ENCODE results near the gene NT5C3A.
"Not testable (repeated sequence)": the region's sequence is repeated elsewhere in the genome, so short reads cannot be mapped to it uniquely, and the experiment has no call there.

Gene NT5C3A

GRCh38 chr7:32979902-32980301 lies 82.7 kb downstream of the NT5C3A start:
- FAIRE-seq; DNase-seq (ENCODE audit: low spot score): not testable (repeated sequence)

- not testable (repeated sequence) for FAIRE-seq
- peak; percentile 28 for DNase-seq (ENCODE audit: low spot score)
Observed at GRCh38 chr7:32979246-32979645, 83.3 kb downstream of the NT5C3A start.

GRCh38 chr7:32977159-32977558 lies 85.4 kb downstream of the NT5C3A start:
- not testable (repeated sequence) for DNase-seq (ENCODE audit: low spot score); FAIRE-seq

DNA sequence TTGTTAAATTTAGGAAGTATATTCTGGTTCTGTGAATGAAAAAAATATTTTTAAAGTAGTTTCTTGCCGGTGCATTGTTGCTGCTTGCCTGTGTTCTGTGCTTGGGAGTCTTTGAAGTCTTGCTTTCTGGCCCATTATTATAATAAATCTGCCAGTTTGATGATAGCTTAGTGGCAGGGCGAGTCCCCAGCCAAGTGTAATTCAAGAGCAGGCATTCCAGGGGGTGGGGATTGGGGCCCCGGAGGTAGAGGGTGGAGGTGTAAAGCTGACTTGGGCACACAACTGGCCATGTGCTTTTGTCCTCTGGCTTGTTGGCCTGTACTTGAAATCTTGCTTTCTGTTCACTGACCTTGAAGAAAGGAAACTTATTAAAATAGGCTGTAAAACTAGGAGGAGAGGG lies 90.6 kb downstream of the NT5C3A start:
- DNase-seq (ENCODE audit: low spot score); FAIRE-seq: not testable (repeated sequence)

DNA sequence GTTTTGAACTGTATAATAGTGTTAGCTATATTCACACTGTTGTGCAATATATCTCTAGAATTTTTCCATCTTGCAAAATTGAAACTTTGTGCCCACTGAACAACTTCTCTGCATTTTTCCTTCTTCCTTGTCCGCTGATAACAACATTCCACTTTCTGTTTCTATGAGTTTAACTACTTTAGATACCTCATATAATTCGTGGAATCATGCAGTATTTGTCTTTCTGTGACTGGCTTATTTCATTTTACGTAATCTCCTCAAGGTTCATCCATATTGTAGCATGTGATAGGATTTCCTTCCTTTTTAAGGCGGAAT lies 95.4 kb downstream of the NT5C3A start:
- DNase-seq (ENCODE audit: low spot score); FAIRE-seq: not testable (repeated sequence)

GRCh38 chr7:32966489-32967267 lies 95.9 kb downstream of the NT5C3A start:
- FAIRE-seq; DNase-seq (ENCODE audit: low spot score): not testable (repeated sequence)

DNA sequence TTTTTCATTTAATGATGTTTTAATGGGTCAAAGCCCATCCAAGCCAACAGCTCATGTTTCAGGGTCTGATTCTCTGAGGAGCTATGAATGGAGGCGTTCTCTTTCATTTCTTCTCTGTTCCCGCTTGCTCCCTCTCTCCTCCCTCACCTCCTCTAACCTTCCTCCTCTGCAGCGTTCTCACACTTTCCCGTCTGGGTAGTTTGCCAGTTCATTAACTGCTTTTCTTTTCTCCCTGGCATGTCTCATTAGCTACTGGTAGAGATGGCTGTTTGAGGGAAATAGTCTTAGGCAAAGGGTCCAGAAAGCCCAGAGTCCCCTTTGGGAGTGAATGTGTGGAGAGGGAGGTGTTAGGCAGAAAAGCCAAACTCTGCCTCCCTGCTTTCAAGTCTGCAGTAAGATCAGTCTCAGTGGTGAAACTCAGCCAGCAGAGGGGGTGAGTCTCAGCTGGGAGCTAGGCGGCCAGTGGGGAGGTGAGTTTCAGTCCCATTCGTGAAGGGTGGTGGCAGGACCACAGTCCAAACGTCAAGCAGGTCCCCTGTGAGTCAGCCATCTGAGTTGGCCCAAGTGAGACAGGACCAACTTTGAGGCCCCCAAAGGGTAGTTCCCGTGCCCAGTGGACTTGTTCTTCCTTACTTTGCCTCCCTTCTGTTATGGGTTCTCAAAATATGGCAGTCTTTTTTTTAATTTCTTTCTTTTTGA lies 98.0 kb downstream of the NT5C3A start:
- DNase-seq (ENCODE audit: low spot score); FAIRE-seq: not testable (repeated sequence)

Data from RCC 7860 (cell line).